ENCODE data around the gene PCNT.

Gene PCNT

GRCh38 chr21:46413365-46413696 is 89.4 kb downstream of the PCNT start:
- no peak for TF ChIP-seq CTCF (IDR thresholded peaks at IDR 0.05; ENCODE audit: extremely low read depth, missing control alignments)

GRCh38 chr21:46414965-46415275 is 91.0 kb downstream of the PCNT start:
- TF ChIP-seq CTCF (IDR thresholded peaks at IDR 0.05; ENCODE audit: extremely low read depth, missing control alignments) = no peak
- no peak for DNase-seq (ENCODE audit: low spot score)

More at GRCh38 chr21:46413365-46413696, 89.4 kb downstream of the PCNT start:
- no peak for DNase-seq (ENCODE audit: low spot score)

- no peak for DNase-seq (ENCODE audit: low spot score)
- TF ChIP-seq CTCF (IDR thresholded peaks at IDR 0.05; ENCODE audit: extremely low read depth, missing control alignments) = no peak
These were observed 92.6 kb downstream of the PCNT start for GRCh38 chr21:46416551-46416950.

- no peak for DNase-seq (ENCODE audit: low spot score)
These were observed 94.5 kb downstream of the PCNT start for GRCh38 chr21:46418265-46418946.

GRCh38 chr21:46420241-46421190 is 96.6 kb downstream of the PCNT start:
- no peak for TF ChIP-seq CTCF (IDR thresholded peaks at IDR 0.05; ENCODE audit: extremely low read depth, missing control alignments)
- no peak for DNase-seq (ENCODE audit: low spot score)

More at GRCh38 chr21:46418265-46418946, 94.5 kb downstream of the PCNT start:
- no peak for TF ChIP-seq CTCF (IDR thresholded peaks at IDR 0.05; ENCODE audit: extremely low read depth, missing control alignments)

GRCh38 chr21:46421191-46421750 is 97.3 kb downstream of the PCNT start:
- DNase-seq (ENCODE audit: low spot score) = no peak
- TF ChIP-seq CTCF (IDR thresholded peaks at IDR 0.05; ENCODE audit: extremely low read depth, missing control alignments) = no peak

Measured in GM20000 (cell line).